SK-N-SH treated with all-trans-retinoic acid at 6 μM for 48 hours (cell line): ENCODE data around the gene PPID.
"Not testable (repeated sequence)": the region's sequence is repeated elsewhere in the genome, so short reads cannot be mapped to it uniquely, and the experiment has no call there.

Experiments used
- ATAC-seq: fragments of 200-7000 bp; cut with Tn5 transposase; 3 replicates; pipeline ENCODE4 v1.9.1; 2020; ENCODE audit warnings: mild to moderate bottlenecking, moderate library complexity
- ARNTL ChIP-seq: fragments of 450-650 bp; formaldehyde crosslinking; IDR thresholded peaks from 2 replicates; pipeline ENCODE4 v1.5.0; 2020; ENCODE audit warnings: low read depth, mild to moderate bottlenecking, moderate library complexity, borderline replicate concordance
- BACH2 ChIP-seq: fragments of 250-450 bp; sonication (Bioruptor Pico); IDR thresholded peaks from 2 replicates; pipeline ENCODE4 v1.9.0; 2021; ENCODE audit warnings: mild to moderate bottlenecking, borderline replicate concordance
- CREB5 ChIP-seq: fragments of 250-450 bp; sonication (Bioruptor Pico); IDR thresholded peaks from 2 replicates; pipeline ENCODE4 v1.5.1; 2020; ENCODE audit warnings: low read depth, mild to moderate bottlenecking, moderate library complexity
- CSDC2 ChIP-seq: fragments of 250-450 bp; sonication (Bioruptor Pico); IDR thresholded peaks from 2 replicates; pipeline ENCODE4 v1.5.0; 2020; ENCODE audit warnings: mild to moderate bottlenecking, moderate library complexity
- CSRNP3 ChIP-seq: fragments of 250-450 bp; sonication (Bioruptor Pico); IDR thresholded peaks from 2 replicates; pipeline ENCODE4 v1.5.1; 2021; ENCODE audit warnings: mild to moderate bottlenecking, moderate library complexity
- GLIS3 ChIP-seq: fragments of 250-450 bp; sonication (Bioruptor Pico); IDR thresholded peaks from 2 replicates; pipeline ENCODE4 v1.5.0; 2020; ENCODE audit warnings: mild to moderate bottlenecking, moderate library complexity
- ISL1 ChIP-seq: fragments of 250-450 bp; sonication (Bioruptor Pico); IDR thresholded peaks from 2 replicates; pipeline ENCODE4 v2.1.2; 2022; ENCODE audit warnings: mild to moderate bottlenecking, moderate library complexity
- OSR1 ChIP-seq: fragments of 250-450 bp; sonication (Bioruptor Pico); IDR thresholded peaks from 2 replicates; pipeline ENCODE4 v1.8.0; 2022; ENCODE audit warnings: moderate library complexity, mild to moderate bottlenecking, inconsistent platforms
- PATZ1 ChIP-seq: fragments of 250-450 bp; sonication (Bioruptor Pico); IDR thresholded peaks from 2 replicates; pipeline ENCODE4 v1.8.0; 2020; ENCODE audit warnings: mild to moderate bottlenecking, moderate library complexity, borderline replicate concordance
- POU6F1 ChIP-seq: fragments of 250-450 bp; sonication (Bioruptor Pico); IDR thresholded peaks from 2 replicates; pipeline ENCODE4 v1.8.0; 2021; ENCODE audit warnings: low read depth, mild to moderate bottlenecking, moderate library complexity, borderline replicate concordance
- PPARA ChIP-seq: fragments of 250-450 bp; sonication (Bioruptor Pico); IDR thresholded peaks from 2 replicates; pipeline ENCODE4 v1.5.0; 2020; ENCODE audit warnings: mild to moderate bottlenecking, borderline replicate concordance
- RARB ChIP-seq: fragments of 250-450 bp; sonication (Bioruptor Pico); IDR thresholded peaks from 2 replicates; pipeline ENCODE4 v1.8.0; 2021; ENCODE audit warnings: mild to moderate bottlenecking, moderate library complexity
- SNAI2 ChIP-seq: fragments of 250-450 bp; sonication (Bioruptor Pico); IDR thresholded peaks from 2 replicates; pipeline ENCODE4 v1.5.0; 2020; ENCODE audit warnings: mild to moderate bottlenecking, moderate library complexity
- TCF4 ChIP-seq: fragments of 250-450 bp; sonication (Bioruptor Pico); IDR thresholded peaks from 2 replicates; pipeline ENCODE4 v1.8.0; 2021; ENCODE audit warnings: mild to moderate bottlenecking, moderate library complexity, borderline replicate concordance
- TOX ChIP-seq: fragments of 250-450 bp; sonication (Bioruptor Pico); IDR thresholded peaks from 2 replicates; pipeline ENCODE4 v1.8.0; 2021; ENCODE audit warnings: mild to moderate bottlenecking, moderate library complexity, borderline replicate concordance
- TSHZ2 ChIP-seq: fragments of 250-450 bp; sonication (Bioruptor Pico); IDR thresholded peaks from 2 replicates; pipeline ENCODE4 v1.5.0; 2020; ENCODE audit warnings: mild to moderate bottlenecking, moderate library complexity
- ZC3H10 ChIP-seq: fragments of 250-450 bp; sonication (Bioruptor Pico); IDR thresholded peaks from 2 replicates; pipeline ENCODE4 v1.5.1; 2021; ENCODE audit warnings: mild to moderate bottlenecking, moderate library complexity
- ZFP3 ChIP-seq: fragments of 250-450 bp; sonication (Bioruptor Pico); IDR thresholded peaks from 2 replicates; pipeline ENCODE4 v1.5.0; 2020; ENCODE audit warnings: mild to moderate bottlenecking, moderate library complexity
- ZFP30 ChIP-seq: fragments of 450-650 bp; formaldehyde crosslinking; IDR thresholded peaks from 2 replicates; pipeline ENCODE4 v1.5.0; 2022; ENCODE audit warnings: mild to moderate bottlenecking, moderate library complexity
- ZNF565 ChIP-seq: fragments of 450-650 bp; formaldehyde crosslinking; conservative IDR thresholded peaks from 2 replicates; pipeline ENCODE4 v1.5.0; 2020; ENCODE audit warnings: low read depth, mild to moderate bottlenecking, moderate library complexity
- ZNF70 ChIP-seq: fragments of 450-650 bp; formaldehyde crosslinking; IDR thresholded peaks from 2 replicates; pipeline ENCODE4 v1.5.0; 2020; ENCODE audit warnings: mild to moderate bottlenecking, moderate library complexity
- ZNF8 ChIP-seq: fragments of 450-650 bp; formaldehyde crosslinking; IDR thresholded peaks from 2 replicates; pipeline ENCODE4 v1.5.0; 2020; ENCODE audit warnings: mild to moderate bottlenecking, moderate library complexity

Gene PPID

GRCh38 chr4:158667651-158668198, 55.5 kb downstream of the PPID start:
- ATAC-seq: no peak
- TF ChIP-seq ZNF565 (no peak), ARNTL (CRISPR knock-in tag) (no peak), OSR1 (CRISPR knock-in tag) (no peak), GLIS3 (no peak), CSDC2 (CRISPR knock-in tag) (no peak), SNAI2 (no peak), POU6F1 (CRISPR knock-in tag) (no peak), ZFP30 (CRISPR knock-in tag) (no peak), ZFP3 (no peak), ZNF70 (CRISPR knock-in tag) (no peak), RARB (CRISPR knock-in tag) (no peak), ZC3H10 (CRISPR knock-in tag) (no peak)

GRCh38 chr4:158666892-158667291, 56.3 kb downstream of the PPID start:
- ATAC-seq: no peak
- TF ChIP-seq SNAI2 (no peak), TSHZ2 (CRISPR knock-in tag) (no peak), ZNF8 (no peak), ZNF565 (no peak), ISL1 (no peak), ZC3H10 (CRISPR knock-in tag) (no peak), BACH2 (CRISPR knock-in tag) (no peak), TOX (CRISPR knock-in tag) (no peak), OSR1 (CRISPR knock-in tag) (no peak), CSDC2 (CRISPR knock-in tag) (no peak), ZNF70 (CRISPR knock-in tag) (no peak), TCF4 (CRISPR knock-in tag) (no peak), PPARA (no peak), CSRNP3 (no peak), CREB5 (CRISPR knock-in tag) (no peak), ZFP3 (no peak), ZFP30 (CRISPR knock-in tag) (no peak), GLIS3 (no peak), RARB (CRISPR knock-in tag) (no peak), ARNTL (CRISPR knock-in tag) (no peak)

- no peak for TF ChIP-seq TCF4 (CRISPR knock-in tag)
- TF ChIP-seq ZFP30 (CRISPR knock-in tag): no peak
- no peak for TF ChIP-seq SNAI2
- no peak for TF ChIP-seq POU6F1 (CRISPR knock-in tag)
- no peak for TF ChIP-seq ZNF8
- TF ChIP-seq ZC3H10 (CRISPR knock-in tag): no peak
- TF ChIP-seq PATZ1 (CRISPR knock-in tag): no peak
- no peak for TF ChIP-seq TOX (CRISPR knock-in tag)
- no peak for TF ChIP-seq ISL1
- no peak for TF ChIP-seq CREB5 (CRISPR knock-in tag)
- no peak for ATAC-seq
Observed at GRCh38 chr4:158664806-158665205, 58.4 kb downstream of the PPID start.

GRCh38 chr4:158663707-158664625, 59.2 kb downstream of the PPID start:
- ATAC-seq: not testable (repeated sequence)
